ENCODE measurements around the gene HOXD3. TPM values are rescaled to one million over a fixed set of nuclear protein-coding genes. Genes with fewer than 3 reads are reported as not detected.

Gene HOXD3
- polyA plus RNA-seq, 2 of the 4 experiments (the other 2 are of a cell fraction): 0.18 to 0.27 TPM

DNA sequence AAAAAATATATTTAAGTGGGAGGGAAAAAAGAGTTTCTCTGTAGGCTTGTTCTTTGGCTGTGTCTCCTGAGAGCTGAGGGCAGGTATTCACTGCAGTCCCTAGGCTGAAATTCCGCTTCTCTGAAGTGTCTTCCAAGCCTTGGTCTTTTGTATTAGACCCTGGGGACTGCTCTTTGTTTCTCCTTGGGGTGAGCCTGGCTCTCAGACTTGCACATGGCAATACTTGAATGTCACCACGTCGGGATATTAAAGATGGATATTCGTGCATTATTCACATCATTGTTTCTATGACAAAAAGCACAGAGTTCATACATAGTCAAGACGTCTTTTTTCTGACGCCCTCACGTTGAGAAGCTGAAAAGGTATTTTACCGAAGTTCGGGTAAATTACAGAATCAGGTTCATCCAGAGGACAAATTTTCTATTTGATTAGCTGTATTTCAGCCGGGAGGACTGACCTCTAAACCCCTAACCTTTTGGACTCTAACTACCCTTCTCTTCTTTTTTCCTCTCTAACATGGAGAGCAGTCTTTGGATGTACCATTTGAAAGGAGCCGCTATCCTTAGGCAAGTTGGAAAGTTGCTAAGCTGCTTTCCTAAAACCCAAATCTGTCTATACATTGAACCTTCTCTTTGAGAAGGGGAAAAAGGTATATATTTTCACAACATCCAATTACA lies 2.4 kb upstream of the HOXD3 start:
- H3K4me2 ChIP-seq: no peak overlapping the region
- H3K4me3 ChIP-seq: no peak overlapping the region
- FAIRE-seq: no peak
- TF ChIP-seq, protein P1, sequence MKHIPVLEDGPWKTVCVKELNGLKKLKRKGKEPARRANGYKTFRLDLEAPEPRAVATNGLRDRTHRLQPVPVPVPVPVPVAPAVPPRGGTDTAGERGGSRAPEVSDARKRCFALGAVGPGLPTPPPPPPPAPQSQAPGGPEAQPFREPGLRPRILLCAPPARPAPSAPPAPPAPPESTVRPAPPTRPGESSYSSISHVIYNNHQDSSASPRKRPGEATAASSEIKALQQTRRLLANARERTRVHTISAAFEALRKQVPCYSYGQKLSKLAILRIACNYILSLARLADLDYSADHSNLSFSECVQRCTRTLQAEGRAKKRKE (CRISPR knock-in tag; IDR thresholded peaks at IDR 0.05; ENCODE audit: low read depth): no peak
- no peak for TF ChIP-seq CBX8 (IDR thresholded peaks at IDR 0.05)
- TF ChIP-seq, protein P2, sequence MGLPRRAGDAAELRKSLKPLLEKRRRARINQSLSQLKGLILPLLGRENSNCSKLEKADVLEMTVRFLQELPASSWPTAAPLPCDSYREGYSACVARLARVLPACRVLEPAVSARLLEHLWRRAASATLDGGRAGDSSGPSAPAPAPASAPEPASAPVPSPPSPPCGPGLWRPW (IDR thresholded peaks at IDR 0.05): no peak
- TF ChIP-seq RAD21 (conservative IDR thresholded peaks at IDR 0.05 in 1 of 2, IDR thresholded peaks at IDR 0.05 in 1 of 2): no peak
- TF ChIP-seq ZFP36 (IDR thresholded peaks at IDR 0.05; ENCODE audit: borderline replicate concordance, partially characterized antibody): no peak
- TF ChIP-seq, protein P3, sequence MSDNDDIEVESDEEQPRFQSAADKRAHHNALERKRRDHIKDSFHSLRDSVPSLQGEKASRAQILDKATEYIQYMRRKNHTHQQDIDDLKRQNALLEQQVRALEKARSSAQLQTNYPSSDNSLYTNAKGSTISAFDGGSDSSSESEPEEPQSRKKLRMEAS (IDR thresholded peaks at IDR 0.05): no peak
- TF ChIP-seq MYC (IDR thresholded peaks at IDR 0.05; ENCODE audit: borderline replicate concordance, low read length): no peak
- no peak for TF ChIP-seq RNF2 (IDR thresholded peaks at IDR 0.05; ENCODE audit: borderline replicate concordance, low read depth)
- TF ChIP-seq ZNF302 (CRISPR knock-in tag; IDR thresholded peaks at IDR 0.05): no peak
- no peak for TF ChIP-seq ESRRA (IDR thresholded peaks at IDR 0.05; ENCODE audit: borderline replicate concordance, low read length)
- no peak for TF ChIP-seq NR3C1 (IDR thresholded peaks at IDR 0.05)
- no peak for ATAC-seq
- H3K9me3 ChIP-seq: no peaks in the 10 kb centered on the region
- H3K27ac ChIP-seq: no peak overlapping the region
- no peak for DNase-seq (ENCODE audit: low read depth in 1 of 2, low spot score in 1 of 2)
- WGBS (ENCODE audit: missing lambda C conversion rate): 87% methylated on average over 11 of the region's 11 CpGs
- ChIA-PET CTCF (interaction anchor here (0.7 to 2.4 kb wide), 6 partner anchors 14 to 1455 kb away, joined by 3 to 16 read pairs (median 4); no protein-coding TSS in a partner anchor), POLR2A (no interaction called here)
- H3K4me1 ChIP-seq: no peaks in the 10 kb centered on the region

DNA sequence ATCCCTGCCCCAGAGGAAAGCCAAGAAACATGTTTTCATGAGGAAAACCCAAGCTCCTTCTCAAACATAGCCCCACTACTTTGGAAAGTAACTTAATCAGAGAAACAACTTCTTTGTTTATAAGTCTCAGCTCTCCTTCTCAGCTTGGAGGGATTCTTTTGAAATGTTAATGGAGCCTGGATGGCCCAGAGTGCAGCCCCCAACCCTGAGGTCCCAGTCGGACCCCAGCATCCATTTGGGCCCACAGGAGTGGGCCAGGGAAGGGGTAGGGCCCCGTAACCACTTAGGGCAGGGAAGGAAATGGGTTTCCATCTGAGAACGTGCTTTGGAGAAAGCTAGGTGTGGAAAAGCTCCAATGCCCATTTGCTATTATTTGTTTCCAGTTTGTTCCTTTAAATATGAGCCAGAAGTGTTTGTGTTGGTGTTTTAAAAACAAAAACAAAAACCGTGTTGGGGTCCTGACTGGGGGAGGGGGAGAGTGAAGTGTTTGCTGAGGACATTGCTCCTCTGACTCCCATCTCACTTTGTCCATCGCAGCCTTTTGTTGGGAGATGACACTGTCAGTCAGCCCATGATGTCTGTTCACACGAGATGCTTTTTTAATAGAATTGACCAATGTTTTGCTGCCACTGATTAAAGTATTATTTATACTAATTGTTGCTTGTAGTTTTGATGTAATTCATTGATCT lies 1.6 kb upstream of the HOXD3 start:
- ATAC-seq: no peak
- Histone ChIP-seq H3K4me2 (no peak overlapping the region), H3K4me3 (no peak overlapping the region), H3K27ac (no peak overlapping the region), H3K4me1 (no peaks in the 10 kb centered on the region), H3K9me3 (no peaks in the 10 kb centered on the region)
- ChIA-PET CTCF (interaction anchor here (1.0 to 2.4 kb wide), 4 partner anchors 15 to 483 kb away, joined by 3 to 16 read pairs (median 4); no protein-coding TSS in a partner anchor), POLR2A (no interaction called here)
- no peak for FAIRE-seq
- no peak for TF ChIP-seq EHMT2 (IDR thresholded peaks at IDR 0.05; ENCODE audit: low read depth)
- no peak for TF ChIP-seq RFX5 (IDR thresholded peaks at IDR 0.05)
- TF ChIP-seq FOXS1 (CRISPR knock-in tag; IDR thresholded peaks at IDR 0.05): no peak
- TF ChIP-seq PHF8 (IDR thresholded peaks at IDR 0.05; ENCODE audit: borderline replicate concordance, low read depth): no peak
- no peak for TF ChIP-seq GATA3 (IDR thresholded peaks at IDR 0.05; ENCODE audit: borderline replicate concordance)
- TF ChIP-seq, protein P2 (IDR thresholded peaks at IDR 0.05): no peak
- TF ChIP-seq, protein P4, sequence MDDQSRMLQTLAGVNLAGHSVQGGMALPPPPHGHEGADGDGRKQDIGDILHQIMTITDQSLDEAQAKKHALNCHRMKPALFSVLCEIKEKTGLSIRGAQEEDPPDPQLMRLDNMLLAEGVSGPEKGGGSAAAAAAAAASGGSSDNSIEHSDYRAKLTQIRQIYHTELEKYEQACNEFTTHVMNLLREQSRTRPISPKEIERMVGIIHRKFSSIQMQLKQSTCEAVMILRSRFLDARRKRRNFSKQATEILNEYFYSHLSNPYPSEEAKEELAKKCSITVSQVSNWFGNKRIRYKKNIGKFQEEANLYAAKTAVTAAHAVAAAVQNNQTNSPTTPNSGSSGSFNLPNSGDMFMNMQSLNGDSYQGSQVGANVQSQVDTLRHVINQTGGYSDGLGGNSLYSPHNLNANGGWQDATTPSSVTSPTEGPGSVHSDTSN (IDR thresholded peaks at IDR 0.05): no peak
- TF ChIP-seq, protein P5, sequence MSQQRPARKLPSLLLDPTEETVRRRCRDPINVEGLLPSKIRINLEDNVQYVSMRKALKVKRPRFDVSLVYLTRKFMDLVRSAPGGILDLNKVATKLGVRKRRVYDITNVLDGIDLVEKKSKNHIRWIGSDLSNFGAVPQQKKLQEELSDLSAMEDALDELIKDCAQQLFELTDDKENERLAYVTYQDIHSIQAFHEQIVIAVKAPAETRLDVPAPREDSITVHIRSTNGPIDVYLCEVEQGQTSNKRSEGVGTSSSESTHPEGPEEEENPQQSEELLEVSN (IDR thresholded peaks at IDR 0.05; ENCODE audit: borderline replicate concordance, low read depth): no peak
- no peak for TF ChIP-seq JUN (IDR thresholded peaks at IDR 0.05)
- TF ChIP-seq, protein P6, sequence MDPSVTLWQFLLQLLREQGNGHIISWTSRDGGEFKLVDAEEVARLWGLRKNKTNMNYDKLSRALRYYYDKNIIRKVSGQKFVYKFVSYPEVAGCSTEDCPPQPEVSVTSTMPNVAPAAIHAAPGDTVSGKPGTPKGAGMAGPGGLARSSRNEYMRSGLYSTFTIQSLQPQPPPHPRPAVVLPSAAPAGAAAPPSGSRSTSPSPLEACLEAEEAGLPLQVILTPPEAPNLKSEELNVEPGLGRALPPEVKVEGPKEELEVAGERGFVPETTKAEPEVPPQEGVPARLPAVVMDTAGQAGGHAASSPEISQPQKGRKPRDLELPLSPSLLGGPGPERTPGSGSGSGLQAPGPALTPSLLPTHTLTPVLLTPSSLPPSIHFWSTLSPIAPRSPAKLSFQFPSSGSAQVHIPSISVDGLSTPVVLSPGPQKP (IDR thresholded peaks at IDR 0.05; ENCODE audit: low read depth, low read length): no peak
- TF ChIP-seq FOSB (CRISPR knock-in tag; IDR thresholded peaks at IDR 0.05): no peak
- TF ChIP-seq KDM1A (IDR thresholded peaks at IDR 0.05; ENCODE audit: low read depth): no peak
- no peak for TF ChIP-seq ZFP36 (IDR thresholded peaks at IDR 0.05; ENCODE audit: borderline replicate concordance, partially characterized antibody)
- WGBS (ENCODE audit: missing lambda C conversion rate): 45% methylated on average over 6 of the region's 6 CpGs
- DNase-seq (ENCODE audit: low read depth in 1 of 2, low spot score in 1 of 2): no peak

Data from A549 (cell line).